ENCODE results near the gene ZNF469.

The ZNF469 gene

GRCh38 chr16:88411951-88412576 lies 29.3 kb downstream of the ZNF469 start:
- no peak for DNase-seq (ENCODE audit: low read depth)

- no peak for DNase-seq (ENCODE audit: low read depth)
Observed at GRCh38 chr16:88412766-88413165, 30.0 kb downstream of the ZNF469 start.

GRCh38 chr16:88413231-88413630 lies 30.5 kb downstream of the ZNF469 start:
- DNase-seq (ENCODE audit: low read depth): no peak

- DNase-seq (ENCODE audit: low read depth): no peak
Observed at GRCh38 chr16:88413631-88414030, 30.9 kb downstream of the ZNF469 start.

GRCh38 chr16:88414521-88415380 lies 32.0 kb downstream of the ZNF469 start:
- DNase-seq (ENCODE audit: low read depth): no peak

GRCh38 chr16:88415381-88415705 lies 32.6 kb downstream of the ZNF469 start:
- DNase-seq (ENCODE audit: low read depth): no peak

DNA sequence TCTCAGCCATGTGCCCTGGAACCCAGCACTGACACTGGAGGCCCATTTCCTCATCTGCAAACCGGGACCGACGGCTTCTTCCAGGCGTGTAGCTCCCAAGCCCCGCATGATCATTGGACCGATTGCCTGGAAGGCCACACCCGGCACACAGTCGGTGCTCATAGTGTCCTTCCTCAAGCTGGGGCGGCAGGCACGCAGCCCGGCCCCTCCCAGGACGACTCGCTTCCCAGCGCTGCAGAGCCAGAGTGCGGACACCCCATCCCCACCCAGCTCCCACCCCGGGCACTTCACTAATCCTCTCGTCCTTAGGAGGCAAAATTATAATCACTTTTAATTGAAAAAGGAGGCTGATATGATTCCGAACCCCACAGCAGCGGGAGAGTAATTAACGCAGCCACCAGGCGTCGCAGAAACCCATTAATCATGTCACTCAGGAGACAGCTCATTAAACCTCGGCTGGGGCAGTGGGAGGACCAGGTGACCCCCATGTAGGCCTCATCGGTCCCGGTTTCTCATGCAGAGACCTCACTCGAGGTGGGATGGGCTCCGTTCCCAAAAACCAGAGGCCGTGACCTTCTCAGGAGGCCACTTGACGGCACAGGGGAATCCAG lies 33.1 kb downstream of the ZNF469 start:
- no peak for DNase-seq (ENCODE audit: low read depth)

DNA sequence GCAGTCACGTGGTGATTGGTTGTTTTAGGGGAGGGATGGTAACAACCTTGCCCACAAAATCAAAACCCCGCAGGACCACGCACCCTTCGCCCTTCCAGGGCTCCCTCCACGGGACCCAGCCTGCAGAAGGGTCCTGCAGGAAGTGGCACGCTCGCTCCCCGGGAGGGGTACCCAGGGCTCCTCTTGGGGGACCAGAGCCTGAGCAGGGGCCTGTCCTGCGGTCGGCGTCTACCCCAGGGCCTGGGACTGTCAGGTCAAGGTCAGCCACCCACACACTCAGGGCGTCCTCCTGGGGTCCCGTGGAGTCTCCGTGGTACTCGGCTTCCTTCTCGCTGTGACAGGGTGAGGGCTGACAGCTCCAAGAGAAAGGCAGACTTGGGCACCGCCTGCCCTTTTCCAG lies 33.9 kb downstream of the ZNF469 start:
- no peak for DNase-seq (ENCODE audit: low read depth)

- DNase-seq (ENCODE audit: low read depth): no peak
Observed at GRCh38 chr16:88417684-88418476, 35.1 kb downstream of the ZNF469 start.

- DNase-seq (ENCODE audit: low read depth): no peak
Observed at GRCh38 chr16:88418869-88419268, 36.1 kb downstream of the ZNF469 start.

- no peak for DNase-seq (ENCODE audit: low read depth)
Observed at GRCh38 chr16:88419790-88420189, 37.0 kb downstream of the ZNF469 start.

GRCh38 chr16:88420496-88420895 lies 37.7 kb downstream of the ZNF469 start:
- DNase-seq (ENCODE audit: low read depth): no peak

DNA sequence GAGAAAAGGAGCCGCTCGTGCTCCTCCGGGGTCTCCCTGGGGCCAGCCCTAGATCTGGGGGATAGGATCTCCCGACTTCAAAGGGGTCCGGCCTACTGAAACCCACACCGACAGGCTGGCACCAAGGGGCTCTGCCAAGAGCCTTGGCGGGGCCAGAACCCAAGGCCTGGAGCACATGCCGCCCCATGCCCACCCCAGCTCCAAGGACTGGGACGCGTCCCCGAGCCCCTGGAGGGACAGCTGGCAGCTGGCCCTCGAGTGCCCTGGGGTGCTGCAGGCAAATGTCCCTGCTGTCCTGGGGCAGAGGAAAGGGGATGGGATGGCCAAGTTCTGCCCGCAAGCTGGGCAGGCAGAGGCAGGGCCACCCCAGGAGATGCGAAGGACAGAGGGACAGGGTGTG lies 38.5 kb downstream of the ZNF469 start:
- no peak for DNase-seq (ENCODE audit: low read depth)

DNA sequence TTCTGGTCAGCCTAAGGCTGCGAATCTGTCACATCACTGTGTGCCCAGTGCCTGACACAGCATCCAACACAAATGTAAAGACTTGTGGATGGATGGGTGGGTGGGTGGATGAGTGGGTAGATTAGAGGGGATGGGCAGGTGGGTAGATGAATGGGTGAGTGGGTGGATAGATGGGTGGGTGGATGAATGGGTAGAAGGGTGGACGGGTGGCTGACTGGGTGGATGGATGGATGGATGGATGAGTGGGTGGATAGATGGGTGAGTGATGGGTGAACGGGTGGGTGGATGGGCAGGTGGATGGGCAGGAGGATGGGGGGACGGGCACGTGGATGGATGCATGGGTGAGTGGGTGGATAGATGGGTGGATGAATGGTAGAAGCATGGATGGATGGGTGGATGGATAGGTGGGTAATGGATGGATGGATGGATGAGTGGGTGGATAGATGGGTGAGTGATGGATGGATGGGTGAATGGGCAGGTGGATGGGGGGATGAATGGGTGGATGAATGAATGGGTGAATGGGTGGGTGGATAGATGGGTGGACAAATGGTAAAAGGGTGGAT lies 39.2 kb downstream of the ZNF469 start:
- no peak for DNase-seq (ENCODE audit: low read depth)

DNA sequence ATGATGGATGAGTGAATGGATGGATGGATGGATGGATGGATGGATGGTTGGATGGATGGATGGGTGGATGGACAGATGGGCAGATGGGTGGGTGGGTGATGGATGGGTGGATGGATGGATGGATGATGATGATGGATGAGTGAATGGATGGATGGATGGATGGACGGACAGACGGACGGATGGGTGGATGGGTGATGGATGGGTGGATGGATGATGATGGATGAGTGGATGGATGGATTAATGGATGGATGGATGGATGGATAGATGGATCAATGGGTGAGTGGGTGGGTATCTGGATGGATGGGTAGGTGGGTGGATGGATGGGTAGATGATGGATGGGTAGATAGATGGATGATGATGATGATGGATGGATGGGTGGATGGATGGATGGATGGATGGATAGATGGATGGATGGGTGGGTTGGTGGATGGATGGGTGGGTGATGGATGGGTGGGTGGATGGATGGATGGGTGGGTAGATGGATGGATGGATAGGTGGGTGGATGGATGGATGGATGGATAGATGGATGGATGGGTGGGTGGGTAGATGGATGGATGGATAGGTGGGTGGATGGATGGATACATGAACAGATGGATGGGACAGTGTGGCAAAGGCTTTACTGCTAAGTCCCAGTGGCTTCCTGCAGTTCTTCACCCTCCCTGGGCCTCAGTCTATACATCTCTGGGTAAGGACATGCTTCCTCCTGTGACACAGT lies 40.1 kb downstream of the ZNF469 start:
- no peak for DNase-seq (ENCODE audit: low read depth)

GRCh38 chr16:88423448-88423850 lies 40.7 kb downstream of the ZNF469 start:
- no peak for DNase-seq (ENCODE audit: low read depth)

DNA sequence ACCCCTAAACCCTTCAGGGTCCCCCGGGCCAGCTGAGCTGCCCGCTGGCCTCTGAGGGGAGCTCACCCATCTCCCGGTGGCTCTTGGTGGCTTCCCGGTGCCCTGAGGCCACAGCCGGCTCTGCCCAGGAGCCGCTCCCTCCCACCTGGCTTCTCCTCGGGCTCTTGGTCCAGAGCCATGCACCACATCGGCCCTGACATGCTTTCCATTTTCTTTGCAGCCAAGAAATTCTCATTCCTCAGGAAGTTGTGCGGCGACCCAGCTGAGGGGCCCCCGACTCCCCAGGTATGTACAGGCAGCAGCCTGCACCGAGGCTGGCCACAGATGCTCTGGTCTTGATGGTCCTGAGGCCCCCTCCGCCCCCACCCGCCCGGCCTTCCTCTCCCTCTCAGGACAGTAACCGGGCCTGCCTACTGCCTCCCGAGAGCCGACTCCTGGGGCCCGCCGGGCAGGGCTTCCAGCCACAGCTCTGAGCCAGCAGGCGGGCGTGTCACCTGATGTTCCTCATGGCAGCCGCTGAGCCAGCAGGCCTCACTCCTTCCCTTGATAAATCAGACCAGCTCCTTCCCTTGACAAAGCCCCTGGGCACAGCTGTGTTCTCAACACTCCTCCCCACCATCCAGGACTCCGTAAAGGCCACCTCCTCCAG lies 42.0 kb downstream of the ZNF469 start:
- DNase-seq (ENCODE audit: low read depth): no peak

- no peak for DNase-seq (ENCODE audit: low read depth)
Observed at GRCh38 chr16:88426018-88426417, 43.3 kb downstream of the ZNF469 start.

- DNase-seq (ENCODE audit: low read depth): no peak
Observed at GRCh38 chr16:88427376-88427775, 44.6 kb downstream of the ZNF469 start.

DNA sequence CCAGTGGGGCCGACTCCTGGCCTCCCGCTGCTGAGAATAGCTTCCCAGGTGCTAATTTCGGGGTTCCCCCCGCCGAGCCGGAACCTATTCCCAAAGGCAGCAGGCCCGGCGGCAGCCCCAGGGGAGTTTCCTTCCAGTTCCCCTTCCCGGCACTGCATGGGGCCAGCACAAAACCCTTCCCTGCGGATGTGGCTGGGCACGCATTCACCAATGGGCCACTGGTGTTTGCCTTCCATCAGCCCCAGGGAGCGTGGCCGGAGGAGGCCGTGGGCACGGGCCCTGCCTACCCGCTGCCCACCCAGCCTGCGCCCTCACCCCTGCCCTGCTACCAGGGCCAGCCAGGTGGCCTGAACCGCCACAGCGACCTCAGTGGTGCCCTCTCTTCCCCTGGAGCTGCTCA lies 45.4 kb downstream of the ZNF469 start:
- DNase-seq (ENCODE audit: low read depth): no peak

Data from activated gamma-delta T cell treated with anti-CD3 and anti-CD28 coated beads, Interleukin-2, amount 50 U/mL, for 16 hours (primary cell).